ENCODE data around the gene IGF2.

DNA sequence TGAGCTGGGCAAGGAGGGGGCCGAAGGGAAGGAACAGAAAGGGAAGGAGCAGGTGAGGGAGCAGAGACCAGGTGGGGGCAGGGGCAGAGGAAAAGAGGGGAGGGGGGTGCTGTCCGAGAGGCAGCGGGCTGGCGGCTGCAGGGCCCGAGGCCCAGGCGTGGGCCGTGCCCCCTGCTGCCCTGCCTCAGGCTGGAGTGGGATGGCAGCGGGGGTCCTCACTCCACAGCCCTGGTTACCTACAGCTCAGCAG lies 2.3 kb downstream of the IGF2 start:
- TF ChIP-seq, protein P1, sequence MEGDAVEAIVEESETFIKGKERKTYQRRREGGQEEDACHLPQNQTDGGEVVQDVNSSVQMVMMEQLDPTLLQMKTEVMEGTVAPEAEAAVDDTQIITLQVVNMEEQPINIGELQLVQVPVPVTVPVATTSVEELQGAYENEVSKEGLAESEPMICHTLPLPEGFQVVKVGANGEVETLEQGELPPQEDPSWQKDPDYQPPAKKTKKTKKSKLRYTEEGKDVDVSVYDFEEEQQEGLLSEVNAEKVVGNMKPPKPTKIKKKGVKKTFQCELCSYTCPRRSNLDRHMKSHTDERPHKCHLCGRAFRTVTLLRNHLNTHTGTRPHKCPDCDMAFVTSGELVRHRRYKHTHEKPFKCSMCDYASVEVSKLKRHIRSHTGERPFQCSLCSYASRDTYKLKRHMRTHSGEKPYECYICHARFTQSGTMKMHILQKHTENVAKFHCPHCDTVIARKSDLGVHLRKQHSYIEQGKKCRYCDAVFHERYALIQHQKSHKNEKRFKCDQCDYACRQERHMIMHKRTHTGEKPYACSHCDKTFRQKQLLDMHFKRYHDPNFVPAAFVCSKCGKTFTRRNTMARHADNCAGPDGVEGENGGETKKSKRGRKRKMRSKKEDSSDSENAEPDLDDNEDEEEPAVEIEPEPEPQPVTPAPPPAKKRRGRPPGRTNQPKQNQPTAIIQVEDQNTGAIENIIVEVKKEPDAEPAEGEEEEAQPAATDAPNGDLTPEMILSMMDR (tag by site-specific recombination; IDR thresholded peaks at IDR 0.05), result no peak
- TF ChIP-seq KLF8 (tag by site-specific recombination; IDR thresholded peaks at IDR 0.05) (no peak), ZNF596 (tag by site-specific recombination; IDR thresholded peaks at IDR 0.05) (no peak), GLIS2 (tag by site-specific recombination; IDR thresholded peaks at IDR 0.05) (no peak), ZNF239 (tag by site-specific recombination; IDR thresholded peaks at IDR 0.05) (no peak), ZNF121 (tag by site-specific recombination; IDR thresholded peaks at IDR 0.05) (no peak)
- TF ChIP-seq, protein P2, sequence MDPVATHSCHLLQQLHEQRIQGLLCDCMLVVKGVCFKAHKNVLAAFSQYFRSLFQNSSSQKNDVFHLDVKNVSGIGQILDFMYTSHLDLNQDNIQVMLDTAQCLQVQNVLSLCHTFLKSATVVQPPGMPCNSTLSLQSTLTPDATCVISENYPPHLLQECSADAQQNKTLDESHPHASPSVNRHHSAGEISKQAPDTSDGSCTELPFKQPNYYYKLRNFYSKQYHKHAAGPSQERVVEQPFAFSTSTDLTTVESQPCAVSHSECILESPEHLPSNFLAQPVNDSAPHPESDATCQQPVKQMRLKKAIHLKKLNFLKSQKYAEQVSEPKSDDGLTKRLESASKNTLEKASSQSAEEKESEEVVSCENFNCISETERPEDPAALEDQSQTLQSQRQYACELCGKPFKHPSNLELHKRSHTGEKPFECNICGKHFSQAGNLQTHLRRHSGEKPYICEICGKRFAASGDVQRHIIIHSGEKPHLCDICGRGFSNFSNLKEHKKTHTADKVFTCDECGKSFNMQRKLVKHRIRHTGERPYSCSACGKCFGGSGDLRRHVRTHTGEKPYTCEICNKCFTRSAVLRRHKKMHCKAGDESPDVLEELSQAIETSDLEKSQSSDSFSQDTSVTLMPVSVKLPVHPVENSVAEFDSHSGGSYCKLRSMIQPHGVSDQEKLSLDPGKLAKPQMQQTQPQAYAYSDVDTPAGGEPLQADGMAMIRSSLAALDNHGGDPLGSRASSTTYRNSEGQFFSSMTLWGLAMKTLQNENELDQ (tag by site-specific recombination; IDR thresholded peaks at IDR 0.05; ENCODE audit: low read depth), result no peak

Measured in HEK293 (cell line).